Body of pancreas (tissue), 4 donors: Measurements from ENCODE around the gene SRSF5. TPM values are rescaled to one million over a fixed set of nuclear protein-coding genes. Genes with fewer than 3 reads are reported as not detected.

Experiments
- ATAC-seq: fragments of 150-250 bp; one replicate; pipeline ENCODE4 v1.9.1; 2016
- DNase-seq, 4 donors: peaks; one replicate each; pipeline ENCODE4 v3.0.0-alpha.2; 2019
- H3K27ac ChIP-seq, 4 donors: fragments of 200-600 bp; sonication (generic); 1 replicate in 3 of 4; 2 replicates in 1 of 4; pipeline versions ENCODE4 v1.5.1 to v1.6.1; 2016 to 2019; ENCODE audit warnings: mild to moderate bottlenecking in 1 of 4, mixed read lengths in 1 of 4, moderate library complexity in 1 of 4
- H3K27me3 ChIP-seq, 2 donors: fragments of 200-600 bp; sonication (generic); one replicate each; pipeline ENCODE4 v1.6.0; 2016; ENCODE audit warnings: mild to moderate bottlenecking in 1 of 2
- H3K36me3 ChIP-seq, 2 donors: fragments of 200-600 bp; sonication (generic); replicated peaks in 1 of 2; 2 replicates each; pipeline ENCODE4 v1.5.1; 2016; ENCODE audit warnings: low read depth in 2 of 2; ENCODE audit not compliant: insufficient read depth in 1 of 2
- H3K4me1 ChIP-seq: fragments of 200-600 bp; sonication (generic); one replicate; pipeline ENCODE4 v1.6.0; 2016
- H3K4me3 ChIP-seq, 2 donors: fragments of 200-600 bp; sonication (generic); 1 replicate in 1 of 2; 2 replicates in 1 of 2; pipeline ENCODE4 v1.5.1; 2016 to 2019
- H3K9me3 ChIP-seq, 3 donors: fragments of 200-600 bp; sonication (generic); 1 replicate in 2 of 3; 2 replicates in 1 of 3; pipeline ENCODE4 v1.5.1; 2016
- CTCF ChIP-seq, 7 experiments: fragments of 450-650 bp in 4 of 7; fragments of 200-600 bp in 3 of 7; sonication (generic) in 3 of 7; IDR thresholded peaks; one replicate each; pipeline ENCODE4 v1.5.1; 2016 to 2019; ENCODE audit warnings: antibody characterized with exemption in 7 of 7
- POLR2A ChIP-seq, 3 donors: fragments of 450-650 bp; IDR thresholded peaks; one replicate each; pipeline ENCODE4 v1.6.1; 2016; ENCODE audit warnings: antibody characterized with exemption in 3 of 3, mild to moderate bottlenecking in 2 of 3
- WGBS, 2 donors: methylation state at CpG; one replicate each; pipeline ENCODE4 v1.1.5; 2017; 5-methylcytosine and 5-hydroxymethylcytosine counted together
- intact Hi-C: fragments of 100-400 bp; cut with DNase I; formaldehyde crosslinking; loops from one replicate; pipeline ENCODE4 v1.15.1; 2023
- small RNA-seq: library from RNA; depleted of rRNA; stranded (forward); fragments of <200 nt; gene quantifications from one replicate; pipeline ENCODE3, GENCODE V24; 2016
- total RNA-seq, 2 donors: library from RNA; depleted of rRNA; stranded (reverse); fragments of >200 nt; gene quantifications; one replicate each; pipeline ENCODE4 v1.1.0, GENCODE V29; 2016

SRSF5 gene
- total RNA-seq, 2 donors from 2014 or later: 198 to 230 TPM

- DNase-seq (no peak), ATAC-seq (no peak)
- Histone ChIP-seq H3K4me3 (no peak overlapping the region), H3K36me3 (no peaks in the 10 kb centered on the region), H3K4me1 (no peaks in the 10 kb centered on the region), H3K27me3 (no peaks in the 10 kb centered on the region), H3K9me3 (no peaks in the 10 kb centered on the region), H3K27ac (no peak overlapping the region)
- intact Hi-C loops: no loop called here
- no peak for TF ChIP-seq POLR2A (IDR thresholded peaks at IDR 0.05)
- TF ChIP-seq CTCF (IDR thresholded peaks at IDR 0.05): no peak
- 65 to 69% methylated on average over 2 of the region's 2 CpGs for WGBS, 2 donors
Measured at GRCh38 chr14:69820991-69821390, 54.0 kb downstream of the SRSF5 start.

Small RNA genes lying within 50 kb of the gene (small RNA-seq; reads per million reads assigned to genes)
- gene RF00614: not detected

Other genes starting within 250 kb of the SRSF5 start
- gene CCDC177, start 192.3 kb upstream of the SRSF5 start, total RNA-seq: not detected
- 10 to 100 TPM; 24.6 to 25.1 TPM for gene SUSD6, start 155.5 kb upstream of the SRSF5 start, total RNA-seq
- not detected for gene SLC10A1, start 30.1 kb downstream of the SRSF5 start, total RNA-seq
- 10 to 100 TPM in 1 of 2 donors, 1 to 10 TPM in 1; 5.3 to 14.0 TPM for gene SMOC1, start 112.3 kb downstream of the SRSF5 start, total RNA-seq